CD4-positive, alpha-beta T cell (primary cell): ENCODE measurements around the gene ANKHD1. TPM values are rescaled to one million over a fixed set of nuclear protein-coding genes. Genes with fewer than 3 reads are reported as not detected.

ENCODE experiments used
- ATAC-seq: fragments of 200-7000 bp; cut with Tn5 transposase; one replicate; pipeline ENCODE4 v1.10.0; 2022; ENCODE audit warnings: mild to moderate bottlenecking; ENCODE audit not compliant: poor library complexity
- CTCF ChIA-PET: fragments of 350-600 bp; sonication (Branson Sonifier 250); formaldehyde crosslinking; loops from one replicate; lab custom pipeline; 2021; ENCODE audit warnings: antibody characterized with exemption, inconsistent platforms; lab: Charles Lee
- POLR2A ChIA-PET: fragments of 350-600 bp; sonication (Branson Sonifier 250); formaldehyde crosslinking; loops from one replicate; lab custom pipeline; 2021; ENCODE audit warnings: antibody characterized with exemption, inconsistent platforms; lab: Charles Lee
- DNase-seq, 14 experiments: peaks; one replicate each; pipeline ENCODE4 v3.0.0-alpha.2; 2013 to 2020; ENCODE audit warnings: mixed read lengths in 2 of 14
- H3K27ac ChIP-seq, 2 donors: one replicate each; pipeline versions ENCODE4 v1.5.1 to v1.7.0; 2013; ENCODE audit warnings: low read length in 2 of 2, low read depth in 1 of 2, mild to moderate bottlenecking in 1 of 2
- H3K27me3 ChIP-seq, 2 experiments: 1 replicate in 1 of 2; 2 replicates in 1 of 2; pipeline versions ENCODE4 v1.6.1 to v1.7.0; 2013; ENCODE audit warnings: low read length in 2 of 2, control low read depth in 1 of 2, mild to moderate bottlenecking in 1 of 2, moderate library complexity in 1 of 2; ENCODE audit not compliant: insufficient read depth in 2 of 2, control insufficient read depth in 1 of 2
- H3K36me3 ChIP-seq: one replicate; pipeline ENCODE4 v1.6.1; 2013; ENCODE audit warnings: low read length, control low read depth; ENCODE audit not compliant: insufficient read depth
- H3K4me1 ChIP-seq: one replicate; pipeline ENCODE4 v1.6.1; 2013; ENCODE audit warnings: low read length, control low read depth; ENCODE audit not compliant: insufficient read depth
- H3K4me3 ChIP-seq: one replicate; pipeline ENCODE4 v1.5.1; 2013; ENCODE audit warnings: mild to moderate bottlenecking, low read length, moderate library complexity
- H3K9me3 ChIP-seq, 2 experiments: 1 replicate in 1 of 2; 2 replicates in 1 of 2; pipeline versions ENCODE4 v1.6.1 to v1.7.0; 2013; ENCODE audit warnings: low read length in 2 of 2, mild to moderate bottlenecking in 2 of 2, control low read depth in 1 of 2, moderate library complexity in 1 of 2; ENCODE audit not compliant: control insufficient read depth in 1 of 2, insufficient read depth in 1 of 2
- H3K27ac Mint-ChIP-seq: one replicate; pipeline ENCODE4 v1.8.0; 2020; ENCODE audit warnings: mixed read lengths
- H3K27me3 Mint-ChIP-seq: one replicate; pipeline ENCODE4 v1.8.0; 2021; ENCODE audit warnings: mixed read lengths
- H3K36me3 Mint-ChIP-seq: one replicate; pipeline ENCODE4 v1.8.0; 2021; ENCODE audit warnings: low read depth, mixed read lengths
- H3K4me1 Mint-ChIP-seq: one replicate; pipeline ENCODE4 v1.8.0; 2021; ENCODE audit warnings: low read depth, mixed read lengths
- H3K4me3 Mint-ChIP-seq: one replicate; pipeline ENCODE4 v1.8.0; 2020; ENCODE audit warnings: mild to moderate bottlenecking, mixed read lengths
- H3K9me3 Mint-ChIP-seq: one replicate; pipeline ENCODE4 v1.8.0; 2020; ENCODE audit warnings: mixed read lengths
- CTCF ChIP-seq: fragments of 200-600 bp; IDR thresholded peaks from one replicate; pipeline ENCODE4 v1.8.0; 2022; ENCODE audit warnings: antibody characterized with exemption, mild to moderate bottlenecking
- intact Hi-C, 2 experiments: fragments of 100-400 bp; cut with DNase I in 1 of 2; cut with micrococcal nuclease in 1 of 2; formaldehyde crosslinking; loops; one replicate each; pipeline versions ENCODE4 v1.15.1 to v1.9.0; 2023 to 2025; cut with DNase I, micrococcal nuclease
- total RNA-seq, 174 experiments: library from RNA in 2 of 174; stranded (reverse) in 2 of 174; gene quantifications; one replicate each; pipeline ENCODE4 v1.2.3 and lab custom pipeline; 2021 to 2026

Gene ANKHD1
- total RNA-seq, 2 experiments from 2014 or later = 202 to 212 TPM

DNA sequence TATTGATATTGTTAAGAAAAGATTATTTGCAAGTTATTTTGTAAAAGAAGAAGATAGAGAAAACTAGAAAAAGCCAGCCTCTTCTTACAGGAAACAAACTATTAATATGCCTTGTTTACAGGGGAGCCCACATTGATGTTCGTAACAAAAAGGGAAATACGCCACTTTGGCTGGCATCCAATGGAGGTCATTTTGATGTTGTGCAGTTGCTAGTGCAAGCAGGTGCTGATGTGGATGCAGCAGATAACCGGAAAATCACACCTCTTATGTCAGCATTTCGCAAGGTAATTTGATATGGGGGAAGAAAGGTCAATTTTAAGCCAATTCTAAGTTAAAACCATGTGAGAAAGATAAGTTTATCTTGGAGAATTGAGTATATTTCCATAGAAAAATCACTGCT lies 108.3 kb downstream of the ANKHD1 start:
- intact Hi-C loops = no loop called here
- CTCF ChIA-PET = no interaction called here
- H3K9me3 Mint-ChIP-seq = no peaks in the 10 kb centered on the region
- no peak overlapping the region for H3K27ac ChIP-seq
- TF ChIP-seq CTCF = no peak
- H3K4me3 ChIP-seq = no peak overlapping the region
- peaks cover 93% of the 10 kb centered on the region for H3K36me3 ChIP-seq
- no peaks in the 10 kb centered on the region for H3K9me3 ChIP-seq
- POLR2A ChIA-PET = no interaction called here
- no peaks in the 10 kb centered on the region for H3K4me1 ChIP-seq
- peaks cover 88% of the 10 kb centered on the region for H3K36me3 Mint-ChIP-seq
- ATAC-seq = no peak
- H3K27me3 Mint-ChIP-seq = no peaks in the 10 kb centered on the region
- no peak overlapping the region for H3K27ac Mint-ChIP-seq
- no peaks in the 10 kb centered on the region for H3K4me1 Mint-ChIP-seq
- DNase-seq = no peak
- H3K4me3 Mint-ChIP-seq = no peak overlapping the region
- H3K27me3 ChIP-seq = no peaks in the 10 kb centered on the region

GRCh38 chr5:140513124-140513523 lies 111.5 kb downstream of the ANKHD1 start:
- Mint-ChIP-seq H3K27ac (no peak overlapping the region), H3K36me3 (peaks cover 75% of the 10 kb centered on the region), H3K4me1 (no peaks in the 10 kb centered on the region), H3K9me3 (no peaks in the 10 kb centered on the region), H3K4me3 (no peak overlapping the region), H3K27me3 (no peaks in the 10 kb centered on the region)
- ATAC-seq (no peak), DNase-seq (no peak)
- Histone ChIP-seq H3K27ac (no peak overlapping the region), H3K4me3 (no peak overlapping the region), H3K36me3 (peaks cover 67% of the 10 kb centered on the region), H3K4me1 (no peaks in the 10 kb centered on the region), H3K27me3 (no peaks in the 10 kb centered on the region), H3K9me3 (no peaks in the 10 kb centered on the region)
- ChIA-PET CTCF (no interaction called here), POLR2A (no interaction called here)
- no peak for TF ChIP-seq CTCF
- intact Hi-C loops = no loop called here

- peaks cover 53% of the 10 kb centered on the region for H3K36me3 Mint-ChIP-seq
Measured at GRCh38 chr5:140524003-140524402, 122.4 kb downstream of the ANKHD1 start.

More at GRCh38 chr5:140524003-140524402, 122.4 kb downstream of the ANKHD1 start:
- DNase-seq (no peak), ATAC-seq (no peak)
- Mint-ChIP-seq H3K27ac (peak overlapping the region; percentile 18), H3K27me3 (no peaks in the 10 kb centered on the region), H3K4me3 (no peak overlapping the region), H3K9me3 (no peaks in the 10 kb centered on the region), H3K4me1 (no peaks in the 10 kb centered on the region)
- ChIA-PET POLR2A (no interaction called here), CTCF (no interaction called here)
- Histone ChIP-seq H3K36me3 (peaks cover 49% of the 10 kb centered on the region), H3K9me3 (no peaks in the 10 kb centered on the region), H3K4me3 (no peak overlapping the region), H3K4me1 (no peaks in the 10 kb centered on the region), H3K27ac (no peak overlapping the region), H3K27me3 (no peaks in the 10 kb centered on the region)
- intact Hi-C loops = no loop called here
- TF ChIP-seq CTCF = no peak
